Muscle of arm (tissue), 12 donors: Measurements from ENCODE around the gene PAPOLG. TPM values are rescaled to one million over a fixed set of nuclear protein-coding genes. Genes with fewer than 3 reads are reported as not detected.
"Not testable (repeated sequence)": the region's sequence is repeated elsewhere in the genome, so short reads cannot be mapped to it uniquely, and the experiment has no call there.

Experiments
- DNase-seq: peaks from one replicate; pipeline ENCODE4 v3.0.0-alpha.2; 2013
- polyA plus RNA-seq, 12 donors: library from polyadenylated mRNA; unstranded; fragments of 120-200 nt; gene quantifications; one replicate each; pipeline ENCODE4 v1.2.1, GENCODE V29; 2013; ENCODE audit not compliant: insufficient read length in 12 of 12

The PAPOLG gene
- polyA plus RNA-seq, 12 donors: 12.6 to 19.4 (median 13.9) TPM; not detected in 1

DNA sequence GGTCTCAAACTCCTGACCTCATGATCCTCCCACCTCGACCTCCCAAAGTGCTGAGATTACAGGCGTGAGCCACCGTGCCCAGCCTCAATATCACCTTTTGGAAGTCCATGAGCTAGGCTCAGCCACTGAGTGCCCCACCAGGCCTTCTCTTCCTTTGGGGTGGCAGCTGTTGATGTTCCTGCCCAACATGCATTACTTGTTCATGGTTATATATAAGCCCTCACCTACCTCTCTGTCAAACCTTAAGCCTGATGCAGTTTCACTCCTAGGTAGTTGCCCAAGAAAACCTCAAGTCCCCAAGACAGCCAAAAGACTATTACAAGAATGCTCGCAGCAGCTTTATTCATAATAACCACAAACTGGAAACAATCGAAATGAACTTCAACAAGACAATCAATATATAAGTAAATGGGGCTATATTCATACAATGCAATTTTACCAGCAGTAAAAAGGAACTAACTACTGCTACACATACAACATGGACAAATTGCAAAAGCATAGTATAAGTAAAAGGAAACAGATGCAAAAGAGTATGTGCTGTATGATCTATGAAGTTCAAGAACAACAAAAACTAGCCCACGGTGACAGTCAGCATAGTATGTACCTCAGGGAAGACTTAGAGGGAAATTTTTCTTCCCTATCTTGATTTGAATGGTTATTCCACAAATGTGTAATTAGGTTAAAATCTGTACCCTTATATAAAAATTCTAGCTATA lies 65.7 kb downstream of the PAPOLG start:
- no peak for DNase-seq

DNA sequence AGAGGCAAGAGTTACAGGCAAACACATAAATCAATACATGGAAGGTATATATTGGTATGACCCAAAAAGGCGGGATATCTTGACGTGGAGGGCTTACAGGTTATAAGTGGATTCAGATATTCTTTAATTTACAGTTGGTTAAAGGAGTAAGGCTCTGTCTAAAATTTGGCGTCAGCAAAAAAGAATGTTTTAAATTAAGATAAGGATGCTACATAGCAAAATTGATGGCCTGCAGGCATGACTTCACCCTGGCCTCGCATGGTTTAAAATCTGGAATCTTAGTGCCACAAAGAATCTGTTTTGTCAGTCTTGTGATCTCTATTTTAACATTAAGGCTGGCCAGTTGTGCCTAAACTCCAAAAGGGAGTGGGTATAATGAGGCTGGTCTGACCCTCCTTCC lies 66.9 kb downstream of the PAPOLG start:
- DNase-seq: no peak

DNA sequence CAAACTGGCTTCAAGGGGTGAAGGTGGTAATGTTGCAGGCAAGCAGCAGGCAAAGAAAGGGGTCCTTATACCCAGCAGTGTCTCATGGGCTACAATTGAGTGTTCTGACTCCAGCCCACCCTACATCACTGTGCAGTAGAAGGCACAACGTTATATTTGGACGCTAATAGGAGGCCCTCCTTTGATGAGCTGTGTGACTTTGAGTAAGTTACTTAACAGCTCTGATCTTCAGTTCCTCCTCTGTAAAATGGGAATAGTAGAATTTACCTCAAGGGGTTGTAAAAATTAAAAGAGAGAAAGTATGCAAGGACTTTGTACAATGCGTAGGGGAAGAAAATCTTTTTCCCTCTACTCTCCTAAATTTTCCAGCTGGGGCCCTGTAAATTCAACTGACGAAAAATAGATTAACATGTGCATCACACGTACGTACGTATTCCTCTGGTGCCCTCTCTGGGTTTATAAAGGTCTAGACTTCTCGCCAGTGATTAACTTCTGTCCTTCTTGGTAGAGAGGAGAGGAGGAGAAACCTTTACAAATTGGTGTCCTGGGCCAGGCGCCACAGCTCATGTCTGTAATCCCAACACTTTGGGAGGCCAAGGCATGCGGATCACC lies 67.7 kb downstream of the PAPOLG start:
- no peak for DNase-seq

DNA sequence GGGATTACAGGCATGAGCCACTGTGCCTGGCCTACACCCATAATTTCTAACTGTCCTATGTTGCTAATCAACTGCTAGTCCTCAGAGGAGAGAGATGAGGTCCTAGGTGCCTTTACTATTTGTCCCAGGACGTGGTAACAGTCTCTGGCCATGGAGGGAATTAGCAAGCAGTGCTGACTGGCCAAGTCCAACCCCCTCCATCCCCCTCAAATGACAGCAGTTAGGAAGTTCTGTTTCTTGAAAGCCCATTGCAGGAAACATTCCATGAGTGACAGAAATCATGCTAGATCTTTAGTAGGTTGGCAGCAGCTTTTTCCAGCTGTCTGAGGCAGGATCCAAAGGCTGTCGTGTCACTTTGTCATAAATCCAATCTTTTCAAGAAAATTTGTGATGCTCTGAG lies 69.6 kb downstream of the PAPOLG start:
- no peak for DNase-seq

DNA sequence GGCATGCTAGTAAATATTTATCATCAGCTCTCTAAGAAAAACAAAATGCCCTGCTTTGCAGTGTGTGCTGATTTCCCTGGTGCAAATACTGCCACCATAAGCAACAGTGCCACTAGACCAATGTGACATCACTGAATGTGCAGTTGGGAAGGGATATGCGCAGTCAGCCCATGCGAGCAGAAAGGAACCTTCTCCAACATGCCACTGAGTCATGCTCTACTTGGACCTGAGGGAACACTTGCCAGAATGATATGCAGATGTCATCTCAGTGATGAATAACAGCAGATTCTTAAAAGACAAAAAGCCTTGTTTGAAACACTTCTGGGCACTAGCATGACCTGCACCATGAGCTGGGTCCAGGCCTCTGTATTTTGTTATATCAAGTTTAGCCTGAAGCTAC lies 70.0 kb downstream of the PAPOLG start:
- no peak for DNase-seq

DNA sequence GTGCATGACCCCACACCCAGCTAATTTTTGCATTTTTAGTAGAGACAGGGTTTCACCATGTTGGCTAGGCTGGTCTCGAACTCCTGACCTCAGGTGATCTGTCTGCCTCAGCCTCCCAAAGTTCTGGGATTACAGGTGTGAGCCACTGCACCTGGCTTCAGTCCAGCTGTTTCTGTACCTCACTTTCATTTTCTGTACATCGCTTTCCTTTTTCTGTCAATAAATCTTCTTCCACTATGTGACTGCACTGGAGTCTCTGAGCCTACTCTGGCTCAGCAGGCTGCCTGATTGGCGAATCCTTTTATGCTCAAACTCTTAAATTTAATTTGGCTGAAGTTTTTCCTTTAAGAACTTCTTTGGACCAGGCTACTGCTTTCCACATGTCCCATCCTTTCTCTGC lies 70.8 kb downstream of the PAPOLG start:
- DNase-seq: not testable (repeated sequence)

DNA sequence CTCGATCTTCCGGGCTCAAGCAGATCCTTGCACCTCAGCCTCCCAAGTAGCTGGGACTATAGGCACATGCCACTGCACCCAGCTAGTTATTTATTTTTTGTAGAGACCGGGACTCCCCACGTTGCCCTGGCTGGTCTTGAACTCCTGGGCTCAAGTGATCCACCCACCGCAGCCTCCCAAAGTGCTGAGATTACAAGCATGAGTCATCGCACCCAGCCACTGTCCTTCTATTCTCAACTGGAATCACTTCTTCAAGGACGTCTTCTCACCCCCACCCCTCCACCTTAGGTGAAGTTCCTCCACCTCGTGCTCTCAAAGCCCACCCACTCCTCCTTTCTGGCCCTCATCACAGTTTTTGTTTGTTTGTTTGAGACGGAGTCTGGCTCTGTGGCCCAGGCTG lies 71.3 kb downstream of the PAPOLG start:
- no peak for DNase-seq

DNA sequence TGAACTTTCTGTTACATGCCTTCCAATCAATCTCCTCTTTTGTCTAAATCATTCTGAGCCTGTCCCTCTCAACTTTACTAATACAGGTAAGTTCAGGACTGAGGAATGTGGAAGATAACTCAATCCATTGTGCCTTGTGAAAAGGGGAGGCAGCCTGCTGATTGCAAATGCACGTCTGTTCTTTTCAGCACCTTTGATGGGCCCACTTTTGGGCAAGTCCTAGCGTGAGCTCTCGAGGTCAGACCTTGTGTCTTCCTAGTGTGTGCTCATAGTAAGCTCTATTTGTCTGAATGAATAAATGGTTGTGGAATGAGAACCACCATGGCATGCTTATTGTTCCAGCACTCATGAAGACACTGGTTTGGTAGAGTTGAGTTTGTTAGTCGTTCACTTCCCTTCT lies 74.9 kb downstream of the PAPOLG start:
- DNase-seq: no peak

DNA sequence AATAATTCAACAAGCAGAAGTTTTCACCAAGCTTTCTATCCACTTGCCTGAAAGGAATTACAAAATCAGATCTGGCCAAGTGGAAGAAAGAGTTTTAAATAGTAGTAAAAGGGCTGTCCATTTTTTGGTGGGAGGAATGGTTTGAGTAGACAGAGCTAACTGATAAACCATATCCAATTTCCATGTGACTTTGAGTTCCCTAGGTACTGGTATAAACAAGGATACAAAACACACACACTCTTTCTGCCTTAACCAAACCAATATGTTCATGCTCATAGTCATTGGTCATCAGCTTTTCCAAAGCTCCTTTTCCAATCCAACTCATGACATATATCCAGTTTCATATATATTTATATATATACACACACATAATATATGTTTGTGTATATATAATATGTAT lies 75.9 kb downstream of the PAPOLG start:
- no peak for DNase-seq

DNA sequence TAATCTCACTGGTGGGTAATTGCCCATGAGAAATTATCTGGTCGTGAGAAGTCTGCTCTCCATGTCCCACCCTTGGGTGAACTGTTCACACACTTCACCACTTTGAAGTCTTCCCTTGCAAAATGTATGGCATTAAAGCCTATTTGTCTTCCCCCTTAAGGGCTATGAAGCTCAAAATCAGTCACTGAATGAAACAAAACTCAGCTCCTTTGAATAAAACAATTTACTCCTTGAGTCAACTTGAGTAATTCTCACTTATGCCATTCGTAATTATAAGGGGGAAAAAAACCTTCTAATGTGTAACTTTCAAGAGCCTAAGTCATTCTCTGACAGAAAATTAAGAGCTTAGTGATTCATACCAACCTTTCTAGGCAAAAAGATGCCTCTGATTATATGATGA lies 76.6 kb downstream of the PAPOLG start:
- DNase-seq: no peak

DNA sequence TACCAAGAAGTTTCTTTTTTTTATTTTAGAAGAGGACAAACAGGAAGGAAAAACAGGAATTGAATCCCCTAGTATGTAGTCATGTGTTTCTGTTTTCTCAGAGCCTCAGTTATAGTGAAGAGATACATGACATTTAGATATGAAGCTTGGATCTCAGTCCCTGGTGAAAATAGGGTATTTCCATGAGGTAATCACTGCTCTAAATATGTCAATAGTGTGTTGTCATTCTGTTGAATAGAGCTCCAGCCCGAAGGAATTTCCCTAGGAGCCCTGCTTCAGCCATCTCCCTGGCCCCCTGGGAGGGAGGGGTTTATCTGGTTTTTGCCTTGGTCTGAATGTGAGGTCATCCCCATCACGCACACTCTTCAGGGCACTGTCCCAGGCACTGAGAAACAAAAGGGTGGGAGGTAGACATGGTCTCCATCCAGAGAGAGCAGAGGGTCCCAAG lies 78.2 kb downstream of the PAPOLG start:
- no peak for DNase-seq

DNA sequence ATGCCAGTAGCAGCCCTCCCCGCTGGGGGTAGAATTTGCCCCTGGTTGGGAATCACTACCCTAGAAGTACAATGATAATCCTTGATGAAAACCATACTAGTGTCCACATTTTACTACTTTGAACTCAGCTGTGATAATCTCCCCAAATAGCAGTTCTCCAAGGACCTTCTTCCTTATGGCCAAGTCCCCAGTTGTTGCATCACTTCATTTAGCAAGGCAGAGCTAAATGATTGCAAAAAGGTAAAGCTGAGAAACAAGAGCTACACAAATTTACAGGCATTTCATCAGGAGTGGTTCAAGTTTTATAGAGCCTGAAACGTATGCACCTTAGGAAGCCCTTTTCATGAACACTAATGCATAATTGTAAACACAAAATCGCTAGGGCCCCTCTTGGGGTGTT lies 80.4 kb downstream of the PAPOLG start:
- no peak for DNase-seq

DNA sequence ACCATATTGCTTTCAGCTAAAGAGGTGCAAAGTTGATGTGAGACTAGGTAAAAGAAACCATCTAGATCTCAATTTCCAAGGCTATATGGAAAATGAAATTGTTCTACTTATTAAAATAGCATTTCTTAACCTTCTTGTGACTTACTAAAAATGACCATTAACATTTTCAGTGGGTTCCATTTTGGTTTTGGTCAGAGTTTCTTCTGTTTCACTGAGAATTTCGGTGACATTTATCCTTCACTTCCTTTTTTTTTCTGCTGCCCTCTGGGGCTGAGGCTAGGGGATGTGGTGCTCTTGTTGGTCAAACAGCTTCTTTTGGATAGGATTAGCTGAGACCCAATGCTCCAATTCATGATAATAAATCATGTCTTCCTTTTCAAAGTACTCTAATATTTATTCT lies 81.1 kb downstream of the PAPOLG start:
- no peak for DNase-seq

DNA sequence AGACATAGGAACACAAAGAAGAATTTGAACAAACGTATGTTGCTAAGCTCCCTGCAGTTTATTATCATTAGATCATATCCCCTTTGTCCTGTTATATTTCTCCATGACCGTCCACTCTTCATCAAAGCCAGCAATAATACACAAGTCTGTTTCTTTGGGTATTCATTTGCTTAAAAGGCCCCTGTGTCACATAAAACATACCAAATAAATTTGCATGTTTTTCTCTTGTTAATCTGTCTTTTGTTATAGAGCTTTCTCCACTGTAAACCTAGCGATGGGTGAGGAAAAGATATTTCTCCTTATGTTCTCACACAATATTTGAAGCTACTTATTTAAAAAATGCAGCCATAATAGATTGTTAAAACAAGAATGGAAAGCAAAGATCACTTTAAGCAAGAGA lies 82.4 kb downstream of the PAPOLG start:
- DNase-seq: no peak

DNA sequence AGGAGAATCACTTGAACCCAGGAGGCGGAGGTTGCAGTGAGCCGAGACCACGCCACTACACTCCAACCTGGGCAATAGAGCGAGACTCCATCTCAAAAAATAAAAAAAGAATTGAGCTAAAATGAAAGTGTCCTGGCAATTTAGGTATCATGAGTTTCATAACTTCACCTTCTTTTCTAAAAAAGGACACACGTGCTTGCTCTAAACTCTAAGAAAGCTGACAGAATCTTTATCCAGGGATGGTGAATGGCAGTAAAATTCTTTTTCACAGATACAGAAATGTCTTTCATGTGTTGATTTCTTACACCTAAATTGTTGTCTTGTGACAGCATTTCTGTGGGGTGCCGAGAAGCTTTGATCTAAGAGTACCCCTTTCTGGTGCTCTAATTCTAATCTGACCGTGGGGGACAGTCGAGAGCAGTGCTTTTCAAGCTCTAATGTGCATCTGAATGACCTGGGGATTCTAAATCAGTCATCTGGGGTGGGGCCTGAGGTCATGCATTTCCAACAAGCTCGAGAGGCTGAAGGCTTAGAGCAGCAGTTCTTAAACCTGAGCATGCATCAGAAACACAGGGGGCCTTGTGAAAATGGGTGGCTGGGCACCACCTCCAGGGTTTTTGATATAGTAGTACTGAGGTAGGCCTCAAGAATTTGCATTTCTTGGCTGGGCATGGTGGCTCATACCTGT lies 83.2 kb downstream of the PAPOLG start:
- no peak for DNase-seq

DNA sequence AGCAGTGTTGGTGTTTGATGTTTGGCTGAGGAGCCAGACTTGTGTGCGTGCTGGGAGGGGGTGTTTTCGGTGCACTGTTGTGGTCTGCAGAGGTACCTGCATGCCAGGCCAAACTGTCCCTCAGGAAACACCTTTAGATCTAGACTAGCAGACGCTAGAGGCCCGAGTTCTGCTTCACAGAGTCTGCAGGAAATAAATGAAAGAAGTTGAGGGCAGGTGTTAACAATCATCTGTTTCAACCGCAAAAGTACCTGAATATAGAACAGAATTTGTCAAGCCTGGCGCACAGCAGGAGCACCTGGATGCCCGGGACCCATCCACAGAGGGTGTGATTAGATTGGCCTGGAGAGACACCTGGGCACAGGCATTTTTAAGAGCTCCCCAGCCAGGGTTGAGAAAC lies 84.8 kb downstream of the PAPOLG start:
- no peak for DNase-seq

DNA sequence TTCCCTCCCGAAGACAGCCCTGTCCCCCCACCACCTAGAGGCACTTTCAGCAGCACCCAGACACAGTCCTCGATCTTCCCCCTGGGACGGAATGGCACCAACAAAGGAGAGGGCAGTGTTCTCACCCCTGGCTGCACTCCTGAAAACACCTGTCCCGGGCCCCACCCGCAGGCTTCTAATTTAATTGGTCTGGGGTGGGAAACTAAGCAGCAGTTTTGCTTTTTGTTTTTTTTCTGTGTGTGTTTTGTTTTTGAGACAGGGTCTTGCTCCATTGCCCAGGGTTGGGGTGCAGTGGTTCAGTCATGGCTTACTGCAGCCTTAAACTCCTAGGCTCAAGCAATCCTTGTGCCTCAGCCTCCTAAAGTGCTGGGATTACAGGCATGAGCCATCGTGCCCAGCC lies 86.9 kb downstream of the PAPOLG start:
- no peak for DNase-seq

DNA sequence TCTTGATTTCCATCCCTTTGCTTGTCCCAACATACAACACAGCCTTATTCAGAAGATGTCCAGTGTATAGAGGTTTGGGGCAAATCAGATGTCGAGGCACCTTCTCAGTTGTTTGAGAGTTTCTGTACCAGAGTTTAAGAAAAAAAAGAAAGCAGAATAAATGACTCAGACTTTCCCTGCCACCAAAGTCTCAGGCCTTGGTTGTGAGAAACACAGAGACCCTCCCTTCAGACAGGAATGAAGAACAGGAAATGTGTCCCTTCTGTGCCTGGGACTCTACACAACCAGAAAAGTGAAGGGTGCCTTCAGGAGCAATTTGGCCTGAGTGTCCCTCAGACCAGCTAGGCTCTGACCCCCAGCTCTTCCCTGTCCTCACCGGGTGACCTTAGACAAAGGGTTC lies 88.0 kb downstream of the PAPOLG start:
- DNase-seq: no peak

DNA sequence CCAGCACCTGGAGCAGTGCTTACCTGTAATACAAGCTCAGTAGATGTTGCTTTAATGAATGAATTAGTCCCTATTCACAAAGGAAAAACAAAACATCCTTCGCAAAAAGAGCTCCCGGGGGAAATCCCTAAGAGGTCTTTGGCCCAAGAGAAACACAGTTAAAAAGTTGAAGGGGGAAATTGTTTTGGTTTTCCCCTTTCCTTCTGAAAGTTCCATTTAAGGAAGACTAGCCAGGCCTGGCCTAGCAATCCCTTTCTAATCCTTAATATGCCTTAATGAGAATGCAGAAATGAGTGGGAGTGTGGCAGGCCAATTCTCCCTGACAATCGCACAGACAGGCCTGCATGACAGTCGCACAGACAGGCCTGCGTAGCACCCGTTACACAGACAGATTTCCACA lies 91.8 kb downstream of the PAPOLG start:
- no peak for DNase-seq
